HCT116 (cell line): ENCODE results near the gene BAIAP2L1. TPM values are rescaled to one million over a fixed set of nuclear protein-coding genes. Genes with fewer than 3 reads are reported as not detected.
A peak's percentile ranks its signal among the peaks of the same experiment; 100 is the strongest.

Experiments used
- ATAC-seq: fragments of 200-7000 bp; cut with Tn5 transposase; 2 replicates; pipeline ENCODE4 v1.9.1; 2020; ENCODE audit warnings: mild to moderate bottlenecking, moderate library complexity
- BruUV-seq: library from RNA; stranded (reverse); fragments of 400-500 nt; replicated peaks from 2 replicates; lab custom pipeline; 2021; lab: Mats Ljungman, UMichigan
- CTCF ChIA-PET: fragments of 300-600 bp; sonication (Branson Sonifier 250); formaldehyde crosslinking; loops from one replicate; lab custom pipeline; 2021; ENCODE audit warnings: antibody characterized with exemption; lab: Charles Lee
- POLR2A ChIA-PET: fragments of 300-600, 350-600 bp; sonication (Branson Sonifier 250); formaldehyde crosslinking; loops from one replicate; lab custom pipeline; 2021; ENCODE audit warnings: antibody characterized with exemption; lab: Charles Lee
- RAD21 ChIA-PET, 2 experiments: fragments of 300-600 bp; sonication (Branson Sonifier 250); formaldehyde crosslinking; loops; one replicate each; lab custom pipeline; 2023; ENCODE audit warnings: low total read pairs in 2 of 2; ENCODE audit not compliant: uncharacterized antibody in 2 of 2, unreplicated experiment in 2 of 2, low non-redundant PET in 1 of 2; lab: Charles Lee
- DNase-seq: peaks from one replicate; pipeline ENCODE4 v3.0.0-alpha.2; 2010; ENCODE audit warnings: low read depth, low spot score
- H2AFZ ChIP-seq: fragments of 200-600 bp; shearing (Covaris generic), sonication (generic); 2 replicates; pipeline ENCODE4 v1.6.1; 2017; ENCODE audit warnings: low read depth, mixed run types, mixed read lengths, antibody characterized with exemption, low read length; ENCODE audit not compliant: poor library complexity, severe bottlenecking
- H3K27ac ChIP-seq: 2 replicates; pipeline ENCODE4 v1.5.1; 2012; ENCODE audit warnings: low read depth, low read length
- H3K27me3 ChIP-seq: fragments of 200-600 bp; sonication (generic); 2 replicates; pipeline ENCODE4 v1.6.1; 2016; ENCODE audit warnings: mixed run types, low read length, mixed read lengths; ENCODE audit not compliant: insufficient read depth
- H3K36me3 ChIP-seq, 2 experiments: fragments of 200-500 bp in 1 of 2; fragments of 200-600 bp in 1 of 2; sonication (Bioruptor generic) in 1 of 2; sonication (generic) in 1 of 2; 2 replicates each; pipeline versions ENCODE4 v1.5.1 to v1.6.1; 2014 to 2016; ENCODE audit warnings: low read length in 2 of 2, inconsistent platforms in 1 of 2, mixed read lengths in 1 of 2, mixed run types in 1 of 2; ENCODE audit not compliant: insufficient read depth in 2 of 2, control insufficient read depth in 1 of 2
- H3K4me1 ChIP-seq, 2 experiments: fragments of 200-600 bp in 1 of 2; sonication (generic) in 1 of 2; 2 replicates each; pipeline versions ENCODE4 v1.5.1 to v1.6.1; 2012 to 2017; ENCODE audit warnings: low read length in 2 of 2, inconsistent platforms in 1 of 2, mild to moderate bottlenecking in 1 of 2, mixed read lengths in 1 of 2, mixed run types in 1 of 2, moderate library complexity in 1 of 2; ENCODE audit not compliant: insufficient read depth in 2 of 2, control insufficient read depth in 1 of 2
- H3K4me2 ChIP-seq: fragments of 200-600 bp; sonication (generic); 2 replicates; pipeline ENCODE4 v1.6.1; 2017; ENCODE audit warnings: mixed run types, low read length, mixed read lengths
- H3K4me3 ChIP-seq, 2 experiments: fragments of 200-600 bp in 1 of 2; sonication (generic) in 1 of 2; replicated peaks in 1 of 2; 2 replicates each; pipeline ENCODE4 v1.5.1; 2011 to 2016; ENCODE audit warnings: low read length in 2 of 2, control low read depth in 1 of 2, low read depth in 1 of 2, mild to moderate bottlenecking in 1 of 2, mixed read lengths in 1 of 2, mixed run types in 1 of 2
- H3K79me2 ChIP-seq: fragments of 200-600 bp; sonication (generic); 2 replicates; pipeline ENCODE4 v1.6.1; 2017; ENCODE audit warnings: mild to moderate bottlenecking, mixed run types, low read length, moderate library complexity, mixed read lengths; ENCODE audit not compliant: insufficient read depth
- H3K9ac ChIP-seq: fragments of 200-600 bp; sonication (generic); 2 replicates; pipeline ENCODE4 v1.6.1; 2016; ENCODE audit warnings: low read length, mixed read lengths
- H3K9me2 ChIP-seq: fragments of 200-600 bp; sonication (generic), shearing (Covaris generic); 2 replicates; pipeline ENCODE4 v1.6.1; 2017; ENCODE audit warnings: mixed run types, mild to moderate bottlenecking, moderate library complexity; ENCODE audit not compliant: insufficient read depth
- H3K9me3 ChIP-seq, 2 experiments: fragments of 200-500 bp in 1 of 2; fragments of 200-600 bp in 1 of 2; sonication (Bioruptor generic) in 1 of 2; sonication (generic) in 1 of 2; 2 replicates each; pipeline ENCODE4 v1.6.1; 2014 to 2017; ENCODE audit warnings: low read length in 2 of 2, mixed read lengths in 2 of 2, inconsistent platforms in 1 of 2, low read depth in 1 of 2, mild to moderate bottlenecking in 1 of 2, mixed run types in 1 of 2, moderate library complexity in 1 of 2; ENCODE audit not compliant: control insufficient read depth in 1 of 2, insufficient read depth in 1 of 2
- H4K20me1 ChIP-seq: fragments of 200-600 bp; sonication (generic), shearing (Covaris generic); 2 replicates; pipeline ENCODE4 v1.6.1; 2017; ENCODE audit warnings: mixed run types, mild to moderate bottlenecking, moderate library complexity; ENCODE audit not compliant: insufficient read depth
- CTCF ChIP-seq, 3 experiments: fragments of 200-600 bp in 1 of 3; sonication (generic) in 1 of 3; IDR thresholded peaks in 2 of 3; conservative IDR thresholded peaks in 1 of 3; 2 replicates each; pipeline ENCODE4 v1.5.1; 2012 to 2017; ENCODE audit warnings: low read depth in 2 of 3, low read length in 2 of 3, antibody characterized with exemption in 1 of 3, borderline replicate concordance in 1 of 3, control low read depth in 1 of 3, mild to moderate bottlenecking in 1 of 3, mixed read lengths in 1 of 3, mixed run types in 1 of 3, moderate library complexity in 1 of 3; ENCODE audit not compliant: insufficient read depth in 1 of 3
- EGR1 ChIP-seq: IDR thresholded peaks from 2 replicates; pipeline ENCODE4 v1.6.1; 2012; ENCODE audit warnings: low read depth
- EZH2phosphoT487 ChIP-seq: fragments of 200-600 bp; IDR thresholded peaks from 2 replicates; pipeline ENCODE4 v1.6.1; 2018; ENCODE audit warnings: antibody characterized with exemption, borderline replicate concordance
- POLR2AphosphoS5 ChIP-seq: IDR thresholded peaks from 2 replicates; pipeline ENCODE4 v1.6.1; 2011; ENCODE audit warnings: mild to moderate bottlenecking, low read depth, low read length, moderate library complexity
- RAD21 ChIP-seq: IDR thresholded peaks from 2 replicates; pipeline ENCODE4 v1.6.1; 2012; ENCODE audit warnings: low read depth, mild to moderate bottlenecking
- REST ChIP-seq: IDR thresholded peaks from 2 replicates; pipeline ENCODE4 v1.6.1; 2012; ENCODE audit warnings: low read depth
- SIN3A ChIP-seq: IDR thresholded peaks from 2 replicates; pipeline ENCODE4 v1.6.1; 2012; ENCODE audit warnings: low read depth
- TCF7L2 ChIP-seq: IDR thresholded peaks from 2 replicates; pipeline ENCODE4 v1.7.0; 2011; ENCODE audit warnings: borderline replicate concordance, inconsistent platforms; ENCODE audit not compliant: insufficient read depth, insufficient read length; ENCODE audit errors: extremely low read depth
- ZBTB33 ChIP-seq: IDR thresholded peaks from 2 replicates; pipeline ENCODE4 v1.6.1; 2011; ENCODE audit warnings: mild to moderate bottlenecking, low read length, moderate library complexity; ENCODE audit not compliant: insufficient replicate concordance; ENCODE audit errors: extremely low read depth
- ZFX ChIP-seq: fragments of 450-650 bp; IDR thresholded peaks from 2 replicates; pipeline ENCODE4 v1.6.1; 2017
- intact Hi-C: fragments of 100-400 bp; cut with micrococcal nuclease; formaldehyde crosslinking; loops from 2 replicates; pipeline ENCODE4 v1.10.0; 2022
- total RNA-seq: library from RNA; stranded (reverse); gene quantifications from one replicate; pipeline ENCODE4 v1.2.1, GENCODE V29; 2021; ENCODE audit not compliant: unreplicated experiment
- TF ChIP-seq, protein P1 (sequence below): IDR thresholded peaks from 2 replicates; pipeline ENCODE4 v1.6.1; 2012

Gene BAIAP2L1
- total RNA-seq, 1 experiment from 2014 or later, result 61.2 TPM

- CTCF ChIA-PET, result no interaction called here
- peaks cover 47% of the 10 kb centered on the region for H3K79me2 ChIP-seq
- no peak for DNase-seq
- no peaks in the 10 kb centered on the region for H3K9me3 ChIP-seq
- H3K4me3 ChIP-seq, result no peak overlapping the region
- BruUV-seq, result no TSS peak
- POLR2A ChIA-PET, result no interaction called here
- no peak overlapping the region for H2AFZ ChIP-seq
- RAD21 ChIA-PET, result interaction anchor here in 1 of 2 experiments (1.5 kb wide), 1 partner anchor 80 kb away, joined by 5 read pairs; the partner anchor contains the start of gene BAIAP2L1
- H3K36me3 ChIP-seq, result peaks cover 0 to 7% of the 10 kb centered on the region in 2 experiments; a peak in 1 of 4 replicates
- H3K4me2 ChIP-seq, result no peak overlapping the region
- intact Hi-C loops, result no loop called here
- no peak for ATAC-seq
- H3K27ac ChIP-seq, result no peak overlapping the region
- H3K9ac ChIP-seq, result no peak overlapping the region
- no peaks in the 10 kb centered on the region for H3K9me2 ChIP-seq
- H3K4me1 ChIP-seq, result no peaks in the 10 kb centered on the region
- TF ChIP-seq SIN3A (no peak), ZBTB33 (no peak), EGR1 (peak; percentile 34; the same call in 1 of the 2 replicates), ZFX (no peak), TCF7L2 (no peak)
- H3K27me3 ChIP-seq, result no peaks in the 10 kb centered on the region
- 0 out of 2 replicates have a peak, but pooled peaks cover under 1% of the 10 kb centered on the region for H4K20me1 ChIP-seq
Observed at GRCh38 chr7:98321301-98321700, 79.6 kb downstream of the BAIAP2L1 start.

DNA sequence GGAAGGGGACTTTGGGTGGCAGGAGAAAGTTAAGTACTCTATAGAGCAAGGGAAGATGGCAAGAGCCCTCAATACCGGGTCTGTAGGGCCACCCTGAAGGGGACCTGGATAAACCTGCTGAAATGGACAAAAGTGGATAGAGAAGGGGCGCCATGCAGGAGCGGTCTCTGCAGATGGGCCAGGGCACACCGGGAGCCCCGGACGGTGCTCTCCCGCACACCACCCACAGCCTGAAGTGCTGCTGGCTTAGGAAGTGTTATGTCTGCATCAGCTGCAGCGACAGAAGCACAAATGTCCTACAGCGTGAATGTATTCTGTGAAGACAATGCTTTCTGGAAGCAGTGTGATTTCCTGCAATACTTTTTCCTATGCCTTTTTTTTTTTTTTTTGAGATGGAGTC lies 81.7 kb downstream of the BAIAP2L1 start:
- CTCF ChIA-PET, result no interaction called here
- TF ChIP-seq REST (no peak), POLR2AphosphoS5 (no peak), SIN3A (no peak), RAD21 (no peak), CTCF (IDR thresholded peaks at IDR 0.05 in 2 of 3, conservative IDR thresholded peaks at IDR 0.05 in 1 of 3; ENCODE audit: borderline replicate concordance in 1 of 3, insufficient read depth in 1 of 3, low read depth in 2 of 3, low read length in 2 of 3) (no peak), EZH2phosphoT487 (no peak)
- TF ChIP-seq, protein P1, sequence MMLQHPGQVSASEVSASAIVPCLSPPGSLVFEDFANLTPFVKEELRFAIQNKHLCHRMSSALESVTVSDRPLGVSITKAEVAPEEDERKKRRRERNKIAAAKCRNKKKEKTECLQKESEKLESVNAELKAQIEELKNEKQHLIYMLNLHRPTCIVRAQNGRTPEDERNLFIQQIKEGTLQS, result no peak

More for the DNA sequence above, 81.7 kb downstream of the BAIAP2L1 start:
- ATAC-seq, result no peak
- RAD21 ChIA-PET, result interaction anchor here in 1 of 2 experiments (0.7 kb wide), 1 partner anchor 13 kb away, joined by 3 read pairs; no protein-coding TSS in a partner anchor
- no peak overlapping the region for H3K27ac ChIP-seq
- no TSS peak for BruUV-seq
- no peaks in the 10 kb centered on the region for H3K27me3 ChIP-seq
- H3K9ac ChIP-seq, result no peak overlapping the region
- POLR2A ChIA-PET, result no interaction called here
- no peak for DNase-seq
- no peaks in the 10 kb centered on the region for H3K9me3 ChIP-seq
- H3K36me3 ChIP-seq, result peaks cover 7 to 8% of the 10 kb centered on the region in 2 experiments; a peak in 2 of 4 replicates
- no peak overlapping the region for H2AFZ ChIP-seq
- intact Hi-C loops, result no loop called here
- no peaks in the 10 kb centered on the region for H3K9me2 ChIP-seq
- H3K4me1 ChIP-seq, result no peaks in the 10 kb centered on the region
- H4K20me1 ChIP-seq, result no peaks in the 10 kb centered on the region
- H3K4me3 ChIP-seq, result no peak overlapping the region
- H3K79me2 ChIP-seq, result peaks cover 31% of the 10 kb centered on the region; the same call in 1 of the 2 replicates
- no peak overlapping the region for H3K4me2 ChIP-seq
